C4-2B (cell line): ENCODE results near the gene SLC44A1.
"Not testable (repeated sequence)": the region's sequence is repeated elsewhere in the genome, so short reads cannot be mapped to it uniquely, and the experiment has no call there.

Source experiments
- CTCF ChIP-seq: fragments of 450-650 bp; conservative IDR thresholded peaks from 2 replicates; pipeline ENCODE4 v1.5.1; 2017; ENCODE audit warnings: mild to moderate bottlenecking
- ZFX ChIP-seq: fragments of 450-650 bp; IDR thresholded peaks from 2 replicates; pipeline ENCODE4 v1.6.1; 2017

DNA sequence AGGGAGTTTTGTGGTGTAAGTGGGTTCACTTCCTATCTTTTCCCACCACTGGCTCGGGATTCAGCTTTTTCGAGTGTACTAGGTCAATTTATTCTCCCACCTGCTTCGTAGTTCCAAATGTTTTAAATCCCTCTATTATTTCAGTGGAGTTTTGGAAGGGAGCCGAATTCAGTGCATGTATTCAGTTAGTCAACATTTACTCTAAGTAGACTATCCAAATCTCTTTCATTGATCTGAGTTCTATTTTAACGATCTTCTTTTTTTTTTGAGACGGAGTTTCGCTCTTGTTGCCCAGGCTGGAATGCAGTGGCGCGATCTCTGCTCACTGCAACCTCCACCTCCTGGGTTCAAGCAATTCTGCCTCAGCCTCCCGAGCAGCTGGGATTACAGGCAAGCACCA, 23.8 kb downstream of the SLC44A1 start:
- not testable (repeated sequence) for TF ChIP-seq CTCF, ZFX
